GM18951 (cell line): ENCODE measurements around the gene ESYT2.

Experiments used
- POLR2A ChIP-seq: IDR thresholded peaks from 4 replicates; pipeline ENCODE4 v1.6.1; 2011; ENCODE audit warnings: mild to moderate bottlenecking; ENCODE audit not compliant: insufficient read length, insufficient read depth; ENCODE audit errors: extremely low read depth
- in situ Hi-C: fragments of 300-500 bp; cut with MboI; formaldehyde crosslinking; loops from one replicate; pipeline ENCODE4 v1.12.0; 2022; ENCODE audit warnings: low sequenced_read_pairs, mixed read lengths, inconsistent platforms; ENCODE audit not compliant: unreplicated experiment

ESYT2 gene

DNA sequence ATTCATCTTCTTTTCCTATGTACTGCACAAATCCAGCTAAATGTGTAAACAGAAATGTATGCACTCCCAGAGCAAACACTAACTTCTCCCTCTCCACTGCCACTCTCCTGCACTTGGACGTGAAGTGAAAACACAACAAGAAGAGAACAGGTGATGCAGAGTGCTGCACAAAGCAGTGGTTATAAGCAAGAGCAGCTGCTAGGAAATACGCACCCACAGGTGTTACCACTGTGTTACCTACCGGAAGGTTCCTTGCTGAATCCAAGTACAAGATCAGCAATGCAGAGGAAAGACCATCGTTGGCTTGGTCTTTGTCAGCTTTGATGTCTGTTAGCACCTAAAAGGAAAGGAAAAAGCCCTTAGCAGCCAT lies 70.1 kb downstream of the ESYT2 start:
- no peak for TF ChIP-seq POLR2A
- in situ Hi-C loops: no loop called here

DNA sequence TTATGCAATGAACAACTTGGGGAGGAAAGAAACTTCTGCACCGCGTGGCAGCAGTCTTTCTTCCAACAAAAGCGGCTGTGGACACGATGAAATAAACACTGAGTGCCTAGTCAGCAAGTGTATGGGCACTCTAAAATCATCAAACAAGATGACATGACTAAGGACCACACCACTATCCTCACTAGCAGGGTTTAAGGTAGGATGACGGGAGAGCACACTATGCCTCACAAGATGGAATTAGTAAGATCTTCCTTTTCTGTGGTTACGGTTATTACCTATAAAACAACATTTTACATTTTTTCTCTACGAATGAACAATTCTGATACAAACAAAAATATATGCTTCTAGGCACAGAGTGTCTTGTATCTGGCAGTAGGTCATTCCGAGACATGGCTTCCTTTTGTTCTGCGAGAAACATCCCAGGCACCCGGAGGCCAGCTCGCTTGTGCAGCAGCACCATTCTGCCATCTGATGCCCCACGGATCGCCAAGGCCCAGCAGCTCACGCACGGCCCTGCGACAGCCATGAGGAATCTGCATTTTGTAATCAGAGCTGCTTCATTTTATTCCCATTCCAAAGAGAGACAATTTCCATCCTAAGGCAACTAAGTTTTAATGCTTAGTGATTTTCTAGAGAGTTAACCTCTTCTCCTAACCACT lies 70.6 kb downstream of the ESYT2 start:
- in situ Hi-C loops: no loop called here
- TF ChIP-seq POLR2A: no peak

GRCh38 chr7:158757404-158757989 lies 71.8 kb downstream of the ESYT2 start:
- TF ChIP-seq POLR2A: no peak
- in situ Hi-C loops: no loop called here

- TF ChIP-seq POLR2A: no peak
- in situ Hi-C loops: no loop called here
These were observed 74.4 kb downstream of the ESYT2 start for GRCh38 chr7:158754746-158755444.

- TF ChIP-seq POLR2A: no peak
- in situ Hi-C loops: no loop called here
These were observed 75.4 kb downstream of the ESYT2 start for GRCh38 chr7:158753900-158754299.

DNA sequence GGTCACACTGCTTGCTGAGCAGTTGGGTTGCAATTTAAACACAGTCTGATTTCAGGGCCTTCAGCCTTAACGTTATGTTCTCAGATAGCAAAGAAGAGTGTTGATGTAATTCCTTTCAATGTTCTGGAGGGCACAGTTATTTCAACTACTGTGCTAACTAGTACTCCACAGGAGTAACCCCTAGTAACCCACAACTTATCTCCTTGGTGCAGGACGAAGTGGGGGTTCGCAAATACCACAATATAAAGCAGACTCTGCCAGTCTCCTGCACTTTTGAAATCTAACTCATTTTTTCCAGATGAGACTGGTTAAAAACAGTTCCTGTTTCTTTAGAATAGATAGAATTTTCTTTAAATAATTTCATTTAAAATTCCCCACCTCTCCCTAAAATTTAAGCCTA lies 77.6 kb downstream of the ESYT2 start:
- no peak for TF ChIP-seq POLR2A
- in situ Hi-C loops: no loop called here

- no peak for TF ChIP-seq POLR2A
- in situ Hi-C loops: no loop called here
These were observed 78.1 kb downstream of the ESYT2 start for GRCh38 chr7:158751199-158751598.

DNA sequence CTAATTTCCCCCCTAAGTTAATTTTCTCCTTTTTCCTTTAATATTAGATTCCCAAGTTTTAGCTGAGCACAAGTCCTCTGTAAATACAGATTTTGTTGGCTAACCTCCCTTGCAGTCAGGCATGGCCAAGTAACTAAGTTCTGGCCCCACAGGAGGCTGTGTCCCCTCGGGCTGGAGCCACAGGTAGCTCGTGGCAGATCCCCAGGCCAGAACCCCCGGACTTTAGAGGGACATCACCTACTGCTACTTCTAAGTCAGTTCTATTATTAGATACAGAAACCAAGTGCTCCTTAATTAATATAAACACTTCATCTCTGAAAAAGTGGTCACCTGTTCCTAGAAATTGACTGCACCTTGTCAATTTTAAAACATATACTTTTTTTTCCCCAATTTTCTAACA lies 78.6 kb downstream of the ESYT2 start:
- in situ Hi-C loops: no loop called here
- TF ChIP-seq POLR2A: no peak

GRCh38 chr7:158749396-158749795 lies 79.9 kb downstream of the ESYT2 start:
- in situ Hi-C loops: no loop called here

GRCh38 chr7:158748335-158748734 lies 81.0 kb downstream of the ESYT2 start:
- in situ Hi-C loops: no loop called here
- TF ChIP-seq POLR2A: no peak

More at GRCh38 chr7:158749396-158749795, 79.9 kb downstream of the ESYT2 start:
- no peak for TF ChIP-seq POLR2A

DNA sequence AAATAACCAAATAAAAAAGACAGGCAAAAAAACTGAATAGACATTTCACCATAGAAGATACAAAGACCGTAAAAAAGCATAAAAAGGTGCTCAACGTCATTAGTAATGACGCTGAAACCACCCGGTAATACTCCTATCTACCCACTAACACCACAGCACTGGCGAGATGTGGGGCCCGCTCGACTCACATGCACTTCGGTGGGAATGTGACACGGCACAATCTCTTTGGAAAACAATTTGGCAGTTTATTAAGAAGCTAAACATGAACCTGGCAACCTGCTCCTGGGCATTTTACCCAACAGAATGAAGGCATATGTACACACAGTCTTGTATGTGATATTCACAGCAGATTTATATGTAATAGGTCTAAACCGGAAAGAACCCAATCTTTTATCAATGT lies 81.9 kb downstream of the ESYT2 start:
- in situ Hi-C loops: no loop called here
- TF ChIP-seq POLR2A: no peak

GRCh38 chr7:158746957-158747356 lies 82.4 kb downstream of the ESYT2 start:
- no peak for TF ChIP-seq POLR2A

DNA sequence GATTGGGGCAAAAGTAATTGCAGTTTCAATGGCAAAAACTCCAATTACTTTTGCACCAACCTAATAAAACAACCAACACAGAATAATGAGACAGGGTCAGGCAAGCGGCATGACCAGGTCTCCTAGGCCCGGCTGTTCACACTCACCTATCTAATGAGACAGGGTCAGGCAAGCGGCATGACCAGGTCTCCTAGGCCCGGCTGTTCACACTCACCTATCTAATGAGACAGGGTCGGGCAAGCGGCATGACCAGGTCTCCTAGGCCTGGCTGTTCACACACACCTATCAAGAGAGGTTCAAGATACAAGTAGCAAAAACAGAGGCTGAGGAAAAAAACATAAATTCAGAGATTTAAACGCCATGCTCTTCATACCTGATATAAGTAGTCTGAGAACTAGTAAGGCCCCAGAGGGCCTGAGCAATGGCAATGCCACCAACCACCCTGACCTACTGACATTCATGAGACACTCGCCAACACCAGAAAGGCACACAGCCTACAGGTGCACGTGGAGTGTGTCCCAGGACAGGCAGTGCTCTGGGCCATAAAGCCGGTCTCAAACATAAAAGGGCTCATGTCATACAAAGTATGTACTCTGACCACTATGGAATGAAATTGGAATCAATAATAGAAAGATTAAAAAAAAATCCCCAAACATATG lies 84.1 kb downstream of the ESYT2 start:
- in situ Hi-C loops: no loop called here
- TF ChIP-seq POLR2A: no peak

More at GRCh38 chr7:158746957-158747356, 82.4 kb downstream of the ESYT2 start:
- in situ Hi-C loops: no loop called here
